ENCODE measurements around the gene HIPK2.
A peak's percentile ranks its signal among the peaks of the same experiment; 100 is the strongest.

Gene HIPK2

DNA sequence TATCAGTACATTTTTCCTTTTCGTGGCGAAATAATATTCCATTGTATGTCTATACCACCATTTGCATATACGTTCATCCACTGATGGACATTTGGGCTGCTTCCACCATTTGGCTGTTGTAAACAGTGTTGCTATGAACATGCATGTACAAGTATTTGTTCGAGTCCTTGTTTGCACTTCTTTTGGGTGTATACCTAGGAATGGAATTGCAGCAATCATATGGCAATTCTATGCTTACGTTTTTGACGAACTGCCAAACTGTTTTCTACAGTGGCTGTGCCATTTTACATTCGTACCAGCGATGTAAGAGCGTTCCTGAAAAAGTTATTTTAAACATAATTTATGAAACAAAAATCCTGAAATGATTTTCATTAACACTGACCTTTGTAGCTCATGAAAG is 79.5 kb downstream of the HIPK2 start:
- no peak for FAIRE-seq
- DNase-seq (ENCODE audit: low spot score), result no peak

DNA sequence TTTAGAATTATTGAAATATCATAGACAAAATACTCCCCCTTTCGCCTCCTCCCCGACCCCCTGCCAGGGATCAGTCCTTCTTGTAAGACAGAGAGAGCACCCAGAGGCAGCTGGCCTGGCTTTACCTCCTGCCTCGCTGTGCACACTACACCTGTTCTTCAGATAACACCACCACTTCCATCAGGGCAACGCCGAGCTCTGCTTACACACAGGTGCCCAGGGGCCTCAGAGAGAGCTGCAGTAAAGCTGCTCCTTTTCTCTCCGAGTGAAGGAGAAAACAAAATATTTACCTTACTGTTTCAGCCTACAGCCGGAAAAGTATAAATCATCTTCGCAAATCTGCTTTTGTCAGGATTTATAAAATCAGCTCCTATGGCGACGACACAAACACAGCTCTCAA is 80.7 kb downstream of the HIPK2 start:
- DNase-seq (ENCODE audit: low spot score) (no peak), FAIRE-seq (no peak)

DNA sequence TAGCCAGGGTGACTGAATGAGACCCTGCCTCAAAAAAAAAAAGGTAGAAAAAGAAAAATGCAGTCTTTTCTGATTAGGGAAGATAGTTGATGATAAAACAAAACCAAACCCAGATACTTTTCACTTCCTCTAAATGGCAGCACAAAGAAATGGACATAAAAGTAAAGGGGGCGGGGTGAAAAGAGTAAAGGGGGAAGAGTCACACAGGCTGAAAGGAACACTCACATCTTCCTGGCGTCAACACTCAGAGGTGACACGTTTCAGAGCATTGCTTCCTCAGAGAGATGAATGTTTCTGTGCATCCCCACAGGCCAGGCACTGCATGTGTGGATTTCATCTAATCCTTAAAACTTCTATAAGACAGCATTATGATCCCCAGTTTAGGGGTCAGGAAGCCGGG is 81.2 kb downstream of the HIPK2 start:
- FAIRE-seq (no peak), DNase-seq (ENCODE audit: low spot score) (no peak)

- DNase-seq (ENCODE audit: low spot score) (no peak), FAIRE-seq (no peak)
Measured at GRCh38 chr7:139695588-139695987, 82.2 kb downstream of the HIPK2 start.

- no peak for DNase-seq (ENCODE audit: low spot score)
- FAIRE-seq, result no peak
Measured at GRCh38 chr7:139695051-139695450, 82.7 kb downstream of the HIPK2 start.

DNA sequence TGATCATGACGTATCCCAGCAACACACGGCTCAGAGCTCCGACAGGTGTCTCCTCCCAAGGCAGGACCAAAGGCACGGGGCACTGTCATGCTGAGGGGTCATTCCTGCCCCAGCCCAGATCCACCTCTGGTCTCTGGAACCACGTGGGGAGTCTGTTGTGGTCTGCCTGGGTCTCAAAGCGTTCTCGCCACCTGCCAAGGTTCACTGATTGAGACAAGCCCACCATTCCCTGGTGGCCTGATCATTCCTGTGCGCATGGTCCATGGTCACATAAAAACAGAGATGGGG is 83.5 kb downstream of the HIPK2 start:
- DNase-seq (ENCODE audit: low spot score), result no peak
- no peak for FAIRE-seq

DNA sequence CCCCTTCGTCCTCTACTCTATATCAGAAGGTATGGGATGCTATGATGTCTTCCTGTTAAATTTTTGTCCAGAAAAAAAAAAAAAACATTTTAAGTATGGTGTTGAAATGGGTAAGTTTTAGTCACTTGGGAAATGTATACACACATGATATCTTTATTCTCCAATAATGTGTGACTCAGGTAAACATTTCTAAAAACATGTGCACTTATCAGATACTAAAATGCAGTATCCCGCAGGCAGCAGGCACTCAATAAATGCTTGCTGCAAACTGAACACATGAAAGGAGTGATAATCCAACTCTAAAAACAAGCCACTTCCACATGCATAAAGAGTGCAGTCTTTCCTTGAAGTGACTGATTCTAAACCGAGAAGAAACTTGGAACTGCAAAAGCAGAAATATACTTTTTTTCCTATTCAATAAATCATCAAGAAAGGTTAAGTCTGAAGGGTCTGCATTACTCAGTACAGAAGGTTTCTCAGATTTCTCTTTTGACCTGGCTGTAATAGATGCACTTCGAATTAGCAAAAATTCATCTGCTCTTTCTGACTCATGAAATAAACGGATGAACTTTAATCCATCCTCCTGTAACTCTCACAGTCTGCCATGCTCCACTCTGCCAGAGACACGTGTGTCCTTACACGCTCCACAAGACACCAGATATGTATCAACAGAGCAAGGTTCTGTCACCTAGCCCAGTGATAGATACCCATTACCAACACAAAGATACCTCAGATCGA is 84.0 kb downstream of the HIPK2 start:
- DNase-seq (ENCODE audit: low spot score) (no peak), FAIRE-seq (no peak)

DNA sequence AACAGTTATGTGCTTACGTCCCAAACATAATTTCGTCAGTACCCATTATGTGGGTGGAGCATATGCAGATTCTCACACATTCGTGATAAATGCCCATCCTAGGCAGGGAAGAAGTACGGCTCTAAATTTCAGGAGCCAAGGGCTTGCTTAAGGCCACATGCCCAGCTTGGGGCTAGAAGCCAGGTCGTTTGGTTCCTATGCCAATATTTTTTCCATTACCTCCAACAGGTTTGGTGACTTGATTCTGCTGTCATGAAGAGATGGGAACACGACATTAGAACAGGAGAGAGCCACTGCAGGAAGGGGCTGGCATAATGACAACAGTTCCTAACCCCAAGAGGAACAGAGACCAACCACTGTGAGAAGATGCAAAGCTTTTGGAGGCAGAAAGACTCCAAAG is 85.1 kb downstream of the HIPK2 start:
- DNase-seq (ENCODE audit: low spot score) (no peak), FAIRE-seq (no peak)

GRCh38 chr7:139691253-139691781 is 86.5 kb downstream of the HIPK2 start:
- no peak for DNase-seq (ENCODE audit: low spot score)
- FAIRE-seq, result no peak

- FAIRE-seq (no peak), DNase-seq (ENCODE audit: low spot score) (no peak)
Measured at GRCh38 chr7:139687980-139688632, 89.7 kb downstream of the HIPK2 start.

GRCh38 chr7:139687211-139687954 is 90.4 kb downstream of the HIPK2 start:
- no peak for FAIRE-seq
- no peak for DNase-seq (ENCODE audit: low spot score)

DNA sequence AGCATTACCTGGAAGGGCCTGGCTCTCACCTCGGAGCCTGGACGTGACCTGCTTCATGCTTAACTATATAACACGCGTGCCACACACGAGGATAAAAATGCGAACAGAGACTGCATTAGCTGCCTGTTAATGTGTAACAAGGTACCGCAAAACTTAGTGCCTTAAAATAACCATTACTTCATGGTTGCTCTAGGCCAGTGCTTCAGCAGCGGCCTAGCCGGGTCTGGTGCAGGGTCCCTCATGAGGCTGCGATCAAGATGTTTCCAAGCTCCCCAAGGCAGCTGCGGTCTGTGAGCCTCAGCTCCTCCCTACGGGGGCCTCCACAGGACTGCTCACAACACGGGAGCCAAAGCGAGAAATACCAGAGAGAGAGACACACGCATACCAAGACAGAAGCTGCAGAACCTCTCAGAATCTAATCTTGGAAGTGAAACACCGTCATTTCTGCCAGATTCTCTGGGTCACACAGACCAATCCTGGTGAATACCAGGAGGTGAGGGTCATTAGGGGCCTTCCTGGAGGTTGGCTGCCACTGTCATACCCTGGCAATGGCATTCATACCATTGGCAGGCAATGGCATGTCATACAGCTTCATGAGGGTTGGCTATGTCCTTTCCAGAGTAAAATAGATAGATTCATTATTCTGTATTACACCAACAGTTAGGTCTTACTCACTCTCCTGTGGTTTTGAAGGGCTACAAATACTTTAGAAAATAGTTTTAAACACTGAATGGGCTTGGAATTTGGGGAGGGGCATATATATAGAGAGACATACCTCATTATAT is 94.5 kb downstream of the HIPK2 start:
- DNase-seq (ENCODE audit: low spot score) (peak; percentile 93), FAIRE-seq (no peak)

GRCh38 chr7:139682136-139683013 is 95.4 kb downstream of the HIPK2 start:
- FAIRE-seq (peak; percentile 87), DNase-seq (ENCODE audit: low spot score) (peak; percentile 96)

DNA sequence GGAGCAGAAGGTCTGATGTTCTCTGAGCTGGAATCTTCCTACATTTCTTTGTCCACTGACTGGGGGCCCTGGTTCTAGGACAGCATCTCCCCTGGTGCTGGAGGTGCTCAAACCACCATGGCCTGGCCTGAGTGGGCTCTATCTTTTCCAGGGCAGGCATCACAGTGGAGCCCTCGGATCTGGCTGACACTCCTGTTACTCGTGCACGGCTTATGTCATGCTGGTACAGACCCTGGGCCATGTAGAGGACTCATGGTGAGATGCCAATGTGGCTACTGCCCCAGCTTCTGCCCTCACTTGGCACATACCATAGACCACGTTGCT is 96.0 kb downstream of the HIPK2 start:
- FAIRE-seq (no peak), DNase-seq (ENCODE audit: low spot score) (no peak)

DNA sequence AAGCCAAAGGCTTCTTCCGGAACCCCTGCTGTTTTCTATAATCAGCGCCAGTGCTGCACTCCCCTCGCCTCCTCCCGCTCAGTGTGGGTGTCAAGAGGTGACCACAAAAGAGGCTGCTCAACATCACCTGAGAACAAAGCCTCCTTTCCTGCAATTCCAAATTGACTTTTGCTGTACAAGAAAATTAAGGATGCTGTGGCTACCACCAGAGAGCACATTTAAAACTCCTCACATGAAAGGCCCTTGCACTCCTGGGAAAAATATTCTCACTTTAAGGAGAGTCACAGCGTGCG is 96.4 kb downstream of the HIPK2 start:
- DNase-seq (ENCODE audit: low spot score) (peak; percentile 43), FAIRE-seq (no peak)

DNA sequence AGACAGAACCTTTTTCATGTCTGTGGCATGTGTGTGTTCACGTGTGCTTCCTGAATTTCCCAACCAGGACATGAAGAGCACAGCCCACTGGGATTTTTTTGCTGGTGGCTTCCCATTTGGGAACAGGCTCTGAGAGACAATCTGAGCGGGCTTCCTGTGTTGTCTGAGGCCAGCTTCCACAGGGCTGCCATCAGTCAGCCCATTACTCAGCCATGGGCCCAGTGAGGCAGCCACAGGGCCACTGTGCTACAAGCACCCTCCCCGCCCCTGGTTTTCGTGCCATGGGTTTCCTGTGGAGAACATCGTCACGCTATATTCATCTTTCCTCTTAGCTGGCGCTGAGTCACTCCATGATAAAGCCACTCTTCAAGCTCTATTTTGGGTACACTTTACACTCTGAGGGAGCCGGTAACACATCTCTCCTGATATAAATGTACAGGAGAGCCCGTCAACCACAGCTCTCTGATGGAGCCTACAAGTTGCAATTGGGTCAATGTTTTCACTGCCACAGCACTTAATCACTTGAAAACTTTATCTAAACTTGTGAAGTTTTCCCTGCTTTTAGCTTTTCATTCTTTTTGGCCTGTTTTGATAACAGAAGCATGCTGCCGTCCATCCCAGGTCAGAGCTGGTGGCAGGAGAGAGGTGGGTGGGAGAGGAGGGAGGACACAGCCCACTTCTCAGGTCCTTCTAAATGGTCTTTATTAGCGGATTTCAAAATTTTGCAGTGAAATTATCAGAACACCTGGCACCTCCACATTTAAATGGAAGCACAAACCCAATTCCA is 96.9 kb downstream of the HIPK2 start:
- FAIRE-seq, result peak; percentile 95
- peak; percentile 99 for DNase-seq (ENCODE audit: low spot score)

DNA sequence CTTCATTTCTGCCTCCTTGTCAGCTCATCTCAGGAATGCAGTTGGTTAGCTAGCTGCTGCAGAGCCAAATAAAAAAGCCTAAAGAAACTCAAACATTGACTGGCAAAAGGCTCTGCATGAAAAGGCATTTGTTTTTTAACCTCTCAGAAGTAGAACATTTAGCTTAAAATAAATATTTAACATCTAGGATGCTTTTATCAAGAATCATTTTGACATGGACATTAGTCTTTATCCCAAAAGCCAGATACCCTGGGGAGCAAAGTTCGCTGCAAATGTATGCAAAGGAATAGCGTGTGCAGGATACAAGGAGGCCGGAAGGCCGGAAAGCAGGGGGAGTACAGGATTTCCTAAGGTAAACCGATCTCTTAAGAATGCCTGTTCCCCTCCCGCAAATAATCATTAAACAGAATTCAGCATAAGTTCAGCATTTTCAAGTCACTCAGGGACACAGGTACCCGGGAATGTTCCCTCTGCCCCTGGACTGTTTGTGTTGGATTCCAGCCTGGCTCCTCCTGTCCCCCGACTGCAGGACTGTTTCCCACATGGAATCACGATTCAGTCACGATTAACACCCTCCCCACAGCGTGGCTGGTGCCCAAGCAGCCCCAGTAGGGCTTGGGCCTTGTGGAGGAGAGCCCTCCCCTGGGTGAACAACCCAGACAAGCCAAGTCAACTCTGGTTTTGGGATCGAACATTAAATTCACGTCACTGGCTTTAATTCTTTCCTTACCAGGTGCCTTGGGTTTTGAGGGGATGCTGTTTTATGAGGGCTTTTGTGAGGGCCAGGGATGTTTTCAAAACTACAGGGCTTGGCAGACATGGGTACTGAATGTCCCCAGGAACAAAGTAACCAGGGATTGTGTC is 97.8 kb downstream of the HIPK2 start:
- DNase-seq (ENCODE audit: low spot score) (peak; percentile 88), FAIRE-seq (peak; percentile 85)

DNA sequence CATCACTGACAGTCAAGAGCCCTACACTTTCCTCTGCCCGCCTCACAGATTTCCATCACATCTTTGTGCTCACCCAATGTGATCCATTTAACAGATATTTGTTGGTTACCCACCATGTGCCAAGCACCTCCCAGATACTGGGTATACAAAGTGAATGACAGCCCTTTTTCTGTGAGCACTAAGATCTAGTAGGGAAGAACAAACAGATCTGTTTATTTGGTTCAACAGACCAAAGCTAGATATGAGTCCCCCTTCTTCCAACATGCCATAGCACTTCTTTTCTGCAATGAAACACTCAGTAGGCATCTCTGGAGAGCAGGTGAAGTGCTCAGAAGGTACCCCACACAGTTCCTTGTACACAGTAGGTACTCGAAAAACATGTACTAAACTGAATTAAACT is 101.4 kb downstream of the HIPK2 start:
- DNase-seq (ENCODE audit: low spot score), result no peak

More for the DNA sequence above, 101.4 kb downstream of the HIPK2 start:
- FAIRE-seq, result no peak
